HepG2 (cell line): Measurements from ENCODE around the gene PTPRH. TPM values are rescaled to one million over a fixed set of nuclear protein-coding genes. Genes with fewer than 3 reads are reported as not detected.

Experiments used
- CC2D1A ChIP-seq: sonication (generic); formaldehyde crosslinking; IDR thresholded peaks from 2 replicates; pipeline ENCODE4 v1.8.1; 2023; ENCODE audit warnings: mild to moderate bottlenecking, missing genetic modification reagents
- HDAC2 ChIP-seq: sonication (generic); formaldehyde crosslinking; IDR thresholded peaks from 2 replicates; pipeline ENCODE4 v1.4.0; 2020; ENCODE audit warnings: missing genetic modification reagents
- HES4 ChIP-seq: sonication (generic); formaldehyde crosslinking; IDR thresholded peaks from 2 replicates; pipeline ENCODE4 v1.9.0; 2021; ENCODE audit warnings: mild to moderate bottlenecking, missing genetic modification reagents, borderline replicate concordance
- HMG20A ChIP-seq: IDR thresholded peaks from 2 replicates; pipeline ENCODE4 v1.6.1; 2016; ENCODE audit warnings: borderline replicate concordance
- HMGA1 ChIP-seq: sonication (generic); formaldehyde crosslinking; conservative IDR thresholded peaks from 2 replicates; pipeline ENCODE4 v1.4.0; 2020; ENCODE audit warnings: missing genetic modification reagents
- IRF9 ChIP-seq: sonication (generic); formaldehyde crosslinking; IDR thresholded peaks from 2 replicates; pipeline ENCODE4 v1.8.0; 2022; ENCODE audit warnings: missing genetic modification reagents, mild to moderate bottlenecking, borderline replicate concordance
- KDM3A ChIP-seq: IDR thresholded peaks from 2 replicates; pipeline ENCODE4 v1.6.1; 2018; ENCODE audit warnings: low read depth, missing compliant biosample characterization
- MAFF ChIP-seq: IDR thresholded peaks from 2 replicates; pipeline ENCODE4 v1.6.1; 2011; ENCODE audit warnings: low read depth, low read length, improper control_type of control experiment
- MED1 ChIP-seq: sonication (generic); formaldehyde crosslinking; IDR thresholded peaks from 2 replicates; pipeline ENCODE4 v1.4.0; 2020; ENCODE audit warnings: missing genetic modification reagents
- MIXL1 ChIP-seq: IDR thresholded peaks from 2 replicates; pipeline ENCODE4 v1.6.1; 2016
- NFE2 ChIP-seq: sonication (generic); formaldehyde crosslinking; IDR thresholded peaks from 2 replicates; pipeline ENCODE4 v1.4.0; 2020; ENCODE audit warnings: missing genetic modification reagents
- SOX6 ChIP-seq, 2 experiments: fragments of 450-650 bp in 1 of 2; sonication (generic) in 1 of 2; formaldehyde crosslinking in 1 of 2; IDR thresholded peaks; 2 replicates each; pipeline versions ENCODE4 v1.4.0 to v1.6.1; 2017 to 2020; ENCODE audit warnings: antibody characterized with exemption in 1 of 2, mild to moderate bottlenecking in 1 of 2, missing genetic modification reagents in 1 of 2
- SPEN ChIP-seq: sonication (generic); formaldehyde crosslinking; IDR thresholded peaks from 2 replicates; pipeline ENCODE4 v1.5.1; 2020; ENCODE audit warnings: low read depth, mild to moderate bottlenecking, missing genetic modification reagents
- TCF7 ChIP-seq: sonication (generic); IDR thresholded peaks from 2 replicates; pipeline ENCODE4 v1.6.1; 2016; ENCODE audit warnings: antibody characterized with exemption, low read depth
- ZBTB4 ChIP-seq: sonication (generic); formaldehyde crosslinking; IDR thresholded peaks from 2 replicates; pipeline ENCODE4 v1.4.0; 2020; ENCODE audit warnings: missing genetic modification reagents, mild to moderate bottlenecking, borderline replicate concordance
- ZNF18 ChIP-seq: sonication (generic); formaldehyde crosslinking; IDR thresholded peaks from 2 replicates; pipeline ENCODE4 v1.8.0; 2022; ENCODE audit warnings: mild to moderate bottlenecking, missing genetic modification reagents; ENCODE audit not compliant: insufficient replicate concordance
- ZNF24 ChIP-seq: fragments of 450-650 bp; IDR thresholded peaks from 2 replicates; pipeline ENCODE4 v1.6.1; 2017; ENCODE audit warnings: antibody characterized with exemption, mild to moderate bottlenecking
- ZNF563 ChIP-seq: sonication (generic); formaldehyde crosslinking; IDR thresholded peaks from 2 replicates; pipeline ENCODE4 v1.8.0; 2022; ENCODE audit warnings: mild to moderate bottlenecking, moderate library complexity, missing genetic modification reagents
- polyA plus RNA-seq, 8 experiments: library from polyadenylated mRNA; depleted of rRNA in 3 of 8; stranded (reverse) in 7 of 8; unstranded in 1 of 8; fragments of >200 nt; fragmentation: Illumina TruSeq in 4 of 8; extraction: Trizol in 4 of 8; gene quantifications; 2 replicates each; pipeline versions ENCODE4 v1.2.1 to v1.2.3, GENCODE V29; 2011 to 2016; ENCODE audit warnings: low read depth in 4 of 8, missing spikeins in 1 of 8, mixed read lengths in 1 of 8; ENCODE audit not compliant: insufficient read depth in 1 of 8
- total RNA-seq, 5 experiments: library from RNA; depleted of rRNA; stranded (reverse); fragments of >200 nt; fragmentation: Illumina TruSeq; extraction: Trizol; gene quantifications; 2 replicates each; pipeline ENCODE4 v1.2.3, GENCODE V29; 2016; ENCODE audit warnings: low read depth in 1 of 5
- TF ChIP-seq, protein P1 (sequence below): sonication (generic); formaldehyde crosslinking; IDR thresholded peaks from 2 replicates; pipeline ENCODE4 v1.4.0; 2020; ENCODE audit warnings: missing genetic modification reagents
- TF ChIP-seq, protein P2 (sequence below): IDR thresholded peaks from 2 replicates; pipeline ENCODE4 v1.6.1; 2016; ENCODE audit warnings: low read depth, borderline replicate concordance

The PTPRH gene
- total and polyA plus RNA-seq, 2 of the 13 experiments (the other 11 are each of a cell fraction or from before 2014, with no cell fraction given): 14.7 to 125 TPM

- TF ChIP-seq, protein P1, sequence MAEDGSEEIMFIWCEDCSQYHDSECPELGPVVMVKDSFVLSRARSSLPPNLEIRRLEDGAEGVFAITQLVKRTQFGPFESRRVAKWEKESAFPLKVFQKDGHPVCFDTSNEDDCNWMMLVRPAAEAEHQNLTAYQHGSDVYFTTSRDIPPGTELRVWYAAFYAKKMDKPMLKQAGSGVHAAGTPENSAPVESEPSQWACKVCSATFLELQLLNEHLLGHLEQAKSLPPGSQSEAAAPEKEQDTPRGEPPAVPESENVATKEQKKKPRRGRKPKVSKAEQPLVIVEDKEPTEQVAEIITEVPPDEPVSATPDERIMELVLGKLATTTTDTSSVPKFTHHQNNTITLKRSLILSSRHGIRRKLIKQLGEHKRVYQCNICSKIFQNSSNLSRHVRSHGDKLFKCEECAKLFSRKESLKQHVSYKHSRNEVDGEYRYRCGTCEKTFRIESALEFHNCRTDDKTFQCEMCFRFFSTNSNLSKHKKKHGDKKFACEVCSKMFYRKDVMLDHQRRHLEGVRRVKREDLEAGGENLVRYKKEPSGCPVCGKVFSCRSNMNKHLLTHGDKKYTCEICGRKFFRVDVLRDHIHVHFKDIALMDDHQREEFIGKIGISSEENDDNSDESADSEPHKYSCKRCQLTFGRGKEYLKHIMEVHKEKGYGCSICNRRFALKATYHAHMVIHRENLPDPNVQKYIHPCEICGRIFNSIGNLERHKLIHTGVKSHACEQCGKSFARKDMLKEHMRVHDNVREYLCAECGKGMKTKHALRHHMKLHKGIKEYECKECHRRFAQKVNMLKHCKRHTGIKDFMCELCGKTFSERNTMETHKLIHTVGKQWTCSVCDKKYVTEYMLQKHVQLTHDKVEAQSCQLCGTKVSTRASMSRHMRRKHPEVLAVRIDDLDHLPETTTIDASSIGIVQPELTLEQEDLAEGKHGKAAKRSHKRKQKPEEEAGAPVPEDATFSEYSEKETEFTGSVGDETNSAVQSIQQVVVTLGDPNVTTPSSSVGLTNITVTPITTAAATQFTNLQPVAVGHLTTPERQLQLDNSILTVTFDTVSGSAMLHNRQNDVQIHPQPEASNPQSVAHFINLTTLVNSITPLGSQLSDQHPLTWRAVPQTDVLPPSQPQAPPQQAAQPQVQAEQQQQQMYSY (CRISPR knock-in tag): peak; percentile 100
- TF ChIP-seq TCF7 (no peak), HMGA1 (CRISPR knock-in tag) (no peak), HMG20A (CRISPR knock-in tag) (peak; percentile 65), CC2D1A (CRISPR knock-in tag) (peak; percentile 78; the same call in 1 of the 2 replicates), ZNF18 (CRISPR knock-in tag) (peak; percentile 94), ZNF563 (CRISPR knock-in tag) (peak; percentile 91), HDAC2 (CRISPR knock-in tag) (peak; percentile 92), MED1 (CRISPR knock-in tag) (peak; percentile 90), ZBTB4 (CRISPR knock-in tag) (peak; percentile 70; the same call in 1 of the 2 replicates), ZNF24 (peak; percentile 81), IRF9 (peak; percentile 71; the same call in 1 of the 2 replicates), KDM3A (CRISPR knock-in tag) (peak; percentile 89), SPEN (CRISPR knock-in tag) (peak; percentile 70), SOX6 (IDR thresholded peaks at IDR 0.05) (no peak), SOX6 (CRISPR knock-in tag; IDR thresholded peaks at IDR 0.05) (peak; percentile 88), HES4 (CRISPR knock-in tag) (peak; percentile 96), NFE2 (0 out of 2 replicates have a peak, but pooled peaks have one; percentile 27), MAFF (peak; percentile 87), MIXL1 (CRISPR knock-in tag) (peak; percentile 95)
- TF ChIP-seq, protein P2, sequence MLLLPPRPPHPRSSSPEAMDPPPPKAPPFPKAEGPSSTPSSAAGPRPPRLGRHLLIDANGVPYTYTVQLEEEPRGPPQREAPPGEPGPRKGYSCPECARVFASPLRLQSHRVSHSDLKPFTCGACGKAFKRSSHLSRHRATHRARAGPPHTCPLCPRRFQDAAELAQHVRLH: peak; percentile 85
These were observed 7.3 kb upstream of the PTPRH start (continued) for GRCh38 chr19:55216461-55217198.
